GM21367 (cell line): ENCODE measurements around the gene TM9SF4.
"Not testable (repeated sequence)": the region's sequence is repeated elsewhere in the genome, so short reads cannot be mapped to it uniquely, and the experiment has no call there.

ENCODE experiments used
- ATAC-seq: cut with Tn5 transposase; IDR thresholded peaks from one replicate; pipeline ENCODE4 v1.9.1; 2021; ENCODE audit not compliant: unreplicated experiment

The TM9SF4 gene

GRCh38 chr20:32089637-32090362 lies 19.7 kb upstream of the TM9SF4 start:
- ATAC-seq: no peak

GRCh38 chr20:32091888-32092346 lies 17.6 kb upstream of the TM9SF4 start:
- no peak for ATAC-seq

DNA sequence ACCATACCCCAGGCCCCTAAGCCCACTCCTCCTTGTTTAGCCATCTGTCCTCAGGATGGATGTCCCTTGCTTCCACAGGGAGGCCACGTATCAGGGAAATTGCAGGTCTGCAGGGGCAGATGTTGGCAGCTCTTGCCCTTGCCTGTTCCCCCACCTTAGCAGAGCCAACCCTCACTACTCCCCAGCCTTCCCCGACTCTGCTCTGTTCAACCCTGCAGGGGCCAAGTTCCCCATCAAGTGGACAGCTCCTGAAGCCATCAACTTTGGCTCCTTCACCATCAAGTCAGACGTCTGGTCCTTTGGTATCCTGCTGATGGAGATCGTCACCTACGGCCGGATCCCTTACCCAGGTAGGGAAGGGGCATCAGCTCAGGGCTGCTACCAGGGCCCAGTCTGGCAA lies 10.7 kb upstream of the TM9SF4 start:
- no peak for ATAC-seq

- ATAC-seq: no peak
These were observed 611 bp upstream of the TM9SF4 start for GRCh38 chr20:32108814-32109391.

DNA sequence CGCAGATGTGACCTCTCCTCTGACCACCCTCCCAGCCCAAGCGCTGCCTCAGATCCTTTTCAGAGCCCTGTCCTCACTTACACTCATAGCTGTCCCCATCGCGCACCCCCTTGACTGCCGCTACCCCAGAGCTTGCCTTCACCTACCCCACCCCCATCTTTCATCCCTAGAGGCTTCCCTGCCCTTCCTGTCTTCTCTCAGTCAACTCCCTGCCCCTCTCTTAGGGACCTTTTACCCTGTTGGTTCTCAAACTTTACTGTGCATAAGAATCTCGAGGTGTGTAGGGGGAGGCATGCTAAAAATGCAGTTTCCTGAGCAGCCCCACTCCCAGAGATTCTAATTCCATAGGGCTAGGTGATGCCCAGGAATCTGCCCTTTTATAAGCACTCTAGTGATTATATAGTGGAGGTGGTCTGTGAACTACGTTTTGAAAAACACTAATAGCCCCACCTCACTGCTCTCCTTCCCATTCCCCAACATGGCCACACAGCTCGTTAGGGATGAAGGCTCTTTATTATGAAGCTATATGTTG lies 725 bp downstream of the TM9SF4 start:
- ATAC-seq: no peak

DNA sequence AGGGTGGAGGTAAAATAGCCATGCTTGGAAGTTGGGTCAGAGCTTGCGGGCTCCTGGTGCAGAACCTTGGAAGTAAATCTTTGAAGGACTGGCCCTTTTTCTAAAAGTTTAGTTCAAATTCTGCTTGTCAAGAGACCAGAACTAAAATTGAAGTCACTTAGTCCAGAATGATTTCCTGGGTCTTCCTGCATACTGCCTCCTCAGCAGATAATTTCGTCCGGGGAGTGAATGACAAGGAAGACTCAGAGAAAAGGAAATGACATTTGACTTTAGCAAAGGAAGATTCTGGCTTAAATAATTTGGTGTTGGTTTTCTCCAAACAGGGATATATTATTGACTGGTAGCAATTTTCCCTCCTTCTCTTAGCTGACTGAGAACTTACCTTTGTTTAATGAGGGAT lies 1.2 kb downstream of the TM9SF4 start:
- ATAC-seq: no peak

DNA sequence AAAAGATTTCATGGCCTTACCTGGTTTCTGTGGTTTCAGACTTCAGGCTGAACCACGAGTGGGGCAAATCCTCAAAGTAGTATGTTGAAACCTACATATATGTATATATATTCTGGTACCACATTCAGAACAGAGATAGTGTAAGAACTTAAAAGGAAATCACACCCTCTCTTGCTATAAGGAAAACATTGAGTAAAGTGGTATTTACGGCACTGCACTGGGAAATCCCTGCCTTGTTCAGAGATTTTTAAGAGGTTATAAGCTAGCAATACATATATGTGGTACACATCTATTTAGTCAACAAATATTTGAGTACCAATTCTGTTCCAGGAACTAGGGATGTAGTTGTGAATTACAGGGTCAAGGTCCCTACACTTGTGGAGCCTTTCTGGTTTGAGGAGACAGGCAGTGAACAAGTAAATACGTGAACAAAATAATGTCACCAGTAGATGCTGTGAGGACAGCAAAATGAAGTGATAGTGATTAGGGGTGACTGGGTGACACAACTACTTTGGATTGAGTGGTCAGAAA lies 1.7 kb downstream of the TM9SF4 start:
- ATAC-seq: no peak

DNA sequence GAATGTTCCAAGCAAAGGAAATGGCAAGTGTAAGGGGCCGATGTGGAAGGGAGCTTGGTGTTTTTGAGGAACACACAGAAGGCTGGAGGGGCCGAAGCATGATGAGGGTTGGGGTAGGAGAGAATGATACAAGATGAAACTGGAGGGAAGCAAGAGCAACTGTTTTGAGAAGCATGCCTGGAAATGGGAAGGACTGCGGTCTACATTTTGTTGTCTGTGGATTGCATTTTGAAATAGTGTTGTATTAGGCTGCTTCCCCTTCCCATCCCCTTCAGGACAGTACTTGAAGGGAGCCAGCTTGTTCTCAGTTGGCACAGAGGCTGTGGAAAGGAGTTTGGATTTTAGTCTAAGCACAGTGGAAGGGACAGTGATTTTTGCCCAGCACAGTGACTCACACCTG lies 2.2 kb downstream of the TM9SF4 start:
- ATAC-seq: no peak

DNA sequence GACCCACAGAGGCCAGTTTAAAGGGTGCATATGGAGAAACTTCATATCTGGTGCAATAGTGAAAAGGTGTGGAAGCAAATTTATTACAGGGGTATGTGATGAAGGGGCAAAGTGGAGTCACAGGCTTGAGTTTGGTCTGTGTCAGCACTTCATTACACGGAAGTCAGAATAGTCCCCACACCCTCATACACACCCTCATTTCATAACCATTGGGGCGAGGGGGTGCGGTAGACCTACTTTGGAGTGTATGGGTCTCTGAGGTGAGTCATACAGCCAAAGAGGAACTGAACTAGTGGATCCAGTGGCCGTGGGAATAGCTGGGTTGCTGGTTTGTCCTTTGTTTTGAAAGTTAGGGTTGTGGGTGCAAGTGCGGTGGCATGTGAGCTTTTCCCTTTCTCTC lies 3.3 kb downstream of the TM9SF4 start:
- ATAC-seq: no peak

DNA sequence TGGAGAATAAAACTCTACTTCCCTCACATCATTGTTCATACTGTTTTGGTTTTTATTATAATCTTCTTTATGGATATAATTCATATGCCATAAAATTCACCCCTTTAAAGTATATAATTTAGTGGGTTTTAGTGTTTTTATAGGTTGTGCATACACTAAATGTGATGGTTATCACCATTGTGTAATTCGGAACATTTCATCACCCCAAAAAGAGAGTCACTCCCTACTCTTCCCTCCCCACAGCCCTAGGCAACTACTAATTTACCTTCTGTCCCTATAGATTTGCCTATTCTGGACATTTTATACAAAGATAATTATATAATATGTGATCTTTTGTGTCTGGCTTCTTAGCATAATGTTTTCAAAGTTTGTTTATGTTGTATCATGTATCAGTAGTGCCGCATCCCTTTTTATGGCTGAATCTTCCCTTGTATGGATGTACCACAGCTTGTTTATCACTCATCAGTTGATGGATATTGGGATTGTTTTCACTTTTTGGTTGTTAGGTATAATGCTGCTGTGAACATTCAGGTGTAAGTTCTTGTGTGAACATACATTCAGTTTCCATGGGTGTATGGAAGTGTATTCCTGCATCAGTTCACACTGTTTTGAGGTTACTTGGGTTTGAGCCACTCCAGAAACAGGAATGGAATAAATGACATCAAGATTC lies 4.2 kb downstream of the TM9SF4 start:
- no peak for ATAC-seq

DNA sequence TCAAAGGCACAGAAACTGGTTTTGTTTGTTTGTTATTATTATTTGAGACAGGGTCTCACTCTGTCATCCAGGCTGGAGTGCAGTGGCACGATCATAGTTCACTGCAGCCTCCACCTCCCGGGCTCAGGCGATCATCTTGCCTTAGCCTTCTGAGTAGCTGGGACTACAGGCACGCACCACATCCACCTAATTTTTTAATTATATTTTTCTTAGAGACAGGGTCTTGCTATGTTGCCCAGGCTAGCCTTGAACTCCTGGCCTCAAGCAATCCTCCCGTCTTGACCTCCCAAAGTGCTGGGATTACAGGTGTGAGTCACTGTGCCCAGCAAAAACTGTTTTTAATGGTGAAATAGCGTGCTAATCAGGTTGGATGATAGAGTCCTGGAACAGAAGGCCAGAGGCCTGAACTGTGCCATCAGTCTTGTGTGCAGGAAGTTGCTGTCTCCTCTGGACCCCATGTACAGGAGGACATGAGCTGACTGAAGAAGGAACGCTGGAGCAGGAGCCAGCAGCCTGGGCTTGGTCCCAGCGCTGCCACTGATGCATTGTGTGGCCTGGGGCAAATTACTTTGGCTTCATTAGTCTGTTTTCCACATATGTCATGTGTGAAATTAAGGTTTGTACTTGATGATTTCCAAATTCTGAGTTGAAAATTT lies 4.9 kb downstream of the TM9SF4 start:
- no peak for ATAC-seq

GRCh38 chr20:32115211-32115767 lies 5.8 kb downstream of the TM9SF4 start:
- no peak for ATAC-seq

GRCh38 chr20:32116079-32116521 lies 6.6 kb downstream of the TM9SF4 start:
- no peak for ATAC-seq

GRCh38 chr20:32116796-32117195 lies 7.3 kb downstream of the TM9SF4 start:
- ATAC-seq: not testable (repeated sequence)

DNA sequence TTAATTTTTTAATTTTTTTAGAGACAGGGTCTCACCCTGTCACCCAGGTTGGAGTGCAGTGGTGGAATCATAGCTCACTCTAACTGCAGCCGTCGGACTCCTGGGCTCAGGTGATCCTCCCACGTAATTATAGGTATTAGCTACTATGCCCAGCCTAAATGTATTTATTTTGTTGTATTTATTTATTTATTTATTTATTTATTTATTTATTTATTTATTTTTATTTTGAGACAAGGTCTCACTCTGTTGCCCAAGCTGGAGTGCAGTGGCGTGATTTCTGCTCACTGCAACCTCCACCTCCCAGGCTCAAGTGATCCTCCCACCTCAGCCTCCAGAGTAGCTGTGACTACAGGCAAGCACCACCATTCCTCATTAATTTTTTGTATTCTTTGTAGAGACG lies 8.9 kb downstream of the TM9SF4 start:
- not testable (repeated sequence) for ATAC-seq

- no peak for ATAC-seq
These were observed 10.2 kb downstream of the TM9SF4 start for GRCh38 chr20:32119734-32120133.

DNA sequence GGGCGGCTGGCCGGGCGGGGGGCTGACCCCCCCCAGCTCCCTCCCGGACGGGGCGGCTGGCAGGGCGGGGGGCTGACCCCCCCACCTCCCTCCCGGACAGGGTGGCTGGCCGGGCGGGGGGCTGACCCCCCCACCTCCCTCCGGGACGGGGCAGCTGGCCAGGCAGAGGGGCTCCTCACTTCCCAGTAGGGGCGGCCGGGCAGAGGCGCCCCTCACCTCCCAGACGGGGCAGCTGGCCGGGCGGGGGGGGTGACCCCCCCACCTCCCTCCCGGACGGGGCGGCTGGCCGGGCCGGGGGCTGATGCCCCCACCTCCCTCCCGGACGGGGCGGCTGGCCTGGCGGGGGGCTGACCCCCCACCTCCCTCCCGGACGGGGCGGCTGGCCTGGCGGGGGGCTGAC lies 12.4 kb downstream of the TM9SF4 start:
- ATAC-seq: not testable (repeated sequence)

- ATAC-seq: no peak
These were observed 13.6 kb downstream of the TM9SF4 start for GRCh38 chr20:32123088-32123487.

GRCh38 chr20:32124916-32125454 lies 15.5 kb downstream of the TM9SF4 start:
- ATAC-seq: no peak

GRCh38 chr20:32125506-32125905 lies 16.0 kb downstream of the TM9SF4 start:
- ATAC-seq: no peak

DNA sequence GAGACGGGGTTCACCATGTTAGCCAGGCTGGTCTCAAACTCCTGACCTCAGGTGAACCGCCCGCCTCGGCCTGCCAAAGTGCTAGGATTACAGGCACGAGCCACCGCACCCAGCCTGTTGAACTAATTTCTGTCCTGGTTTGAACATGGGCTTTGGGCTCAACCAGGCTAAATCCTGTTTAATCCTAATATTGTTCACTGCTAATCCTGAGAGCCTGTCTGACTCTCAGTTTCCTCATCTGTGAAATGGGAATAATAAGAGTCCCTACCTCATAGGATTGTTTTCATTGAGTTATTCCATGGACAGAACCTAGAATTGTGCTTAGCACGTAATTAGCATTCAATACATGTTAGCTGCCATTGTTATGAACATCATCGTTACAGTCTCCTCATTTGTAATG lies 17.4 kb downstream of the TM9SF4 start:
- ATAC-seq: no peak
